ENCODE results near the gene ADGRG2. TPM values are rescaled to one million over a fixed set of nuclear protein-coding genes. Genes with fewer than 3 reads are reported as not detected.
A peak's percentile ranks its signal among the peaks of the same experiment; 100 is the strongest.

Gene ADGRG2
- total and polyA plus RNA-seq, 5 donors = 0.34 to 0.70 (median 0.59) TPM

- intact Hi-C loops (cut with DNase I) = no loop called here
- Histone ChIP-seq H3K27me3 (ENCODE audit: control insufficient read depth, insufficient read depth) (no peaks in the 10 kb centered on the region), H3K4me3 (ENCODE audit: low read length) (no peak overlapping the region), H3K4me1 (ENCODE audit: control insufficient read depth, insufficient read depth, low read length) (peaks cover 1% of the 10 kb centered on the region), H3K27ac (ENCODE audit: low read length) (no peak overlapping the region), H3K9me3 (ENCODE audit: control insufficient read depth, low read length) (no peaks in the 10 kb centered on the region)
- DNase-seq (no peak), ATAC-seq (no peak)
- WGBS = 91% methylated on average over 7 of the region's 7 CpGs
Observed at GRCh38 chrX:18974993-18975392, 147.3 kb downstream of the ADGRG2 start.

GRCh38 chrX:18973527-18974192 is 148.6 kb downstream of the ADGRG2 start:
- intact Hi-C loops (cut with DNase I) = no loop called here
- Histone ChIP-seq H3K4me1 (ENCODE audit: control insufficient read depth, insufficient read depth, low read length) (peaks cover 1% of the 10 kb centered on the region), H3K27ac (ENCODE audit: low read length) (no peak overlapping the region), H3K4me3 (ENCODE audit: low read length) (no peak overlapping the region), H3K27me3 (ENCODE audit: control insufficient read depth, insufficient read depth) (no peaks in the 10 kb centered on the region), H3K9me3 (ENCODE audit: control insufficient read depth, low read length) (no peaks in the 10 kb centered on the region)
- DNase-seq (no peak), ATAC-seq (no peak)
- WGBS = 66% methylated on average over 7 of the region's 7 CpGs

- intact Hi-C loops (cut with DNase I) = no loop called here
- 53% methylated on average over 2 of the region's 2 CpGs for WGBS
- H3K27me3 ChIP-seq (ENCODE audit: control insufficient read depth, insufficient read depth) = no peaks in the 10 kb centered on the region
- DNase-seq (no peak), ATAC-seq (no peak)
- no peak overlapping the region for H3K27ac ChIP-seq (ENCODE audit: low read length)
- H3K9me3 ChIP-seq (ENCODE audit: control insufficient read depth, low read length) = no peaks in the 10 kb centered on the region
- no peak overlapping the region for H3K4me3 ChIP-seq (ENCODE audit: low read length)
- H3K4me1 ChIP-seq (ENCODE audit: control insufficient read depth, insufficient read depth, low read length) = peaks cover 1% of the 10 kb centered on the region
Observed at GRCh38 chrX:18971506-18971905, 150.8 kb downstream of the ADGRG2 start.

- Histone ChIP-seq H3K9me3 (ENCODE audit: control insufficient read depth, low read length) (no peaks in the 10 kb centered on the region), H3K4me1 (ENCODE audit: control insufficient read depth, insufficient read depth, low read length) (peaks cover 1% of the 10 kb centered on the region), H3K4me3 (ENCODE audit: low read length) (no peak overlapping the region), H3K27ac (ENCODE audit: low read length) (no peak overlapping the region), H3K27me3 (ENCODE audit: control insufficient read depth, insufficient read depth) (no peaks in the 10 kb centered on the region)
- intact Hi-C loops (cut with DNase I) = no loop called here
- no peak for DNase-seq
- no peak for ATAC-seq
Observed at GRCh38 chrX:18970465-18970864, 151.8 kb downstream of the ADGRG2 start.

GRCh38 chrX:18966624-18967023 is 155.6 kb downstream of the ADGRG2 start:
- 68% methylated on average over 5 of the region's 5 CpGs for WGBS
- no peaks in the 10 kb centered on the region for H3K27me3 ChIP-seq (ENCODE audit: control insufficient read depth, insufficient read depth)
- peak in 1 of 2 donors; percentile 41 for ATAC-seq
- intact Hi-C loops (cut with DNase I) = no loop called here
- H3K4me3 ChIP-seq (ENCODE audit: low read length) = no peak overlapping the region
- DNase-seq = peak in 1 of 3 donors; percentile 60
- H3K27ac ChIP-seq (ENCODE audit: low read length) = no peak overlapping the region
- H3K4me1 ChIP-seq (ENCODE audit: control insufficient read depth, insufficient read depth, low read length) = no peaks in the 10 kb centered on the region
- H3K9me3 ChIP-seq (ENCODE audit: control insufficient read depth, low read length) = no peaks in the 10 kb centered on the region

- WGBS = 63% methylated on average over 9 of the region's 9 CpGs
- DNase-seq (no peak), ATAC-seq (no peak)
- intact Hi-C loops (cut with DNase I) = no loop called here
- Histone ChIP-seq H3K9me3 (ENCODE audit: control insufficient read depth, low read length) (no peaks in the 10 kb centered on the region), H3K27me3 (ENCODE audit: control insufficient read depth, insufficient read depth) (no peaks in the 10 kb centered on the region), H3K4me1 (ENCODE audit: control insufficient read depth, insufficient read depth, low read length) (no peaks in the 10 kb centered on the region), H3K27ac (ENCODE audit: low read length) (no peak overlapping the region), H3K4me3 (ENCODE audit: low read length) (no peak overlapping the region)
Observed at GRCh38 chrX:18964901-18965300, 157.4 kb downstream of the ADGRG2 start.

GRCh38 chrX:18964026-18964425 is 158.2 kb downstream of the ADGRG2 start:
- H3K27me3 ChIP-seq (ENCODE audit: control insufficient read depth, insufficient read depth) = no peaks in the 10 kb centered on the region
- H3K4me1 ChIP-seq (ENCODE audit: control insufficient read depth, insufficient read depth, low read length) = no peaks in the 10 kb centered on the region
- DNase-seq (no peak), ATAC-seq (no peak)
- 64% methylated on average over 4 of the region's 4 CpGs for WGBS
- no peak overlapping the region for H3K27ac ChIP-seq (ENCODE audit: low read length)
- H3K4me3 ChIP-seq (ENCODE audit: low read length) = no peak overlapping the region
- no peaks in the 10 kb centered on the region for H3K9me3 ChIP-seq (ENCODE audit: control insufficient read depth, low read length)
- intact Hi-C loops (cut with DNase I) = no loop called here

GRCh38 chrX:18962329-18962728 is 159.9 kb downstream of the ADGRG2 start:
- Histone ChIP-seq H3K27me3 (ENCODE audit: control insufficient read depth, insufficient read depth) (no peaks in the 10 kb centered on the region), H3K9me3 (ENCODE audit: control insufficient read depth, low read length) (no peaks in the 10 kb centered on the region), H3K27ac (ENCODE audit: low read length) (no peak overlapping the region), H3K4me3 (ENCODE audit: low read length) (no peak overlapping the region), H3K4me1 (ENCODE audit: control insufficient read depth, insufficient read depth, low read length) (no peaks in the 10 kb centered on the region)
- no peak for ATAC-seq
- no peak for DNase-seq
- intact Hi-C loops (cut with DNase I) = no loop called here

- Histone ChIP-seq H3K4me3 (ENCODE audit: low read length) (no peak overlapping the region), H3K27ac (ENCODE audit: low read length) (no peak overlapping the region), H3K27me3 (ENCODE audit: control insufficient read depth, insufficient read depth) (no peaks in the 10 kb centered on the region), H3K9me3 (ENCODE audit: control insufficient read depth, low read length) (no peaks in the 10 kb centered on the region), H3K4me1 (ENCODE audit: control insufficient read depth, insufficient read depth, low read length) (no peaks in the 10 kb centered on the region)
- ATAC-seq (no peak), DNase-seq (no peak)
- WGBS = 70% methylated on average over 2 of the region's 2 CpGs
- intact Hi-C loops (cut with DNase I) = no loop called here
Observed at GRCh38 chrX:18961686-18962085, 160.6 kb downstream of the ADGRG2 start.

GRCh38 chrX:18956303-18957032 is 165.8 kb downstream of the ADGRG2 start:
- Histone ChIP-seq H3K4me3 (ENCODE audit: low read length) (no peak overlapping the region), H3K27ac (ENCODE audit: low read length) (no peak overlapping the region), H3K4me1 (ENCODE audit: control insufficient read depth, insufficient read depth, low read length) (no peaks in the 10 kb centered on the region), H3K27me3 (ENCODE audit: control insufficient read depth, insufficient read depth) (no peaks in the 10 kb centered on the region), H3K9me3 (ENCODE audit: control insufficient read depth, low read length) (no peaks in the 10 kb centered on the region)
- DNase-seq = no peak
- no peak for ATAC-seq
- intact Hi-C loops (cut with DNase I) = no loop called here
- 92% methylated on average over 7 of the region's 7 CpGs for WGBS

- no peaks in the 10 kb centered on the region for H3K27me3 ChIP-seq (ENCODE audit: control insufficient read depth, insufficient read depth)
- DNase-seq = no peak
- intact Hi-C loops (cut with DNase I) = no loop called here
- H3K4me3 ChIP-seq (ENCODE audit: low read length) = no peak overlapping the region
- WGBS = 95% methylated on average over 4 of the region's 4 CpGs
- H3K27ac ChIP-seq (ENCODE audit: low read length) = no peak overlapping the region
- H3K4me1 ChIP-seq (ENCODE audit: control insufficient read depth, insufficient read depth, low read length) = no peaks in the 10 kb centered on the region
- no peaks in the 10 kb centered on the region for H3K9me3 ChIP-seq (ENCODE audit: control insufficient read depth, low read length)
- no peak for ATAC-seq
Observed at GRCh38 chrX:18955676-18956075, 166.6 kb downstream of the ADGRG2 start.
